Measurements from ENCODE around the gene SMURF1. TPM values are rescaled to one million over a fixed set of nuclear protein-coding genes. Genes with fewer than 3 reads are reported as not detected.

The SMURF1 gene
- total and polyA plus RNA-seq, 4 donors, result 2.9 to 16.8 (median 5.9) TPM

GRCh38 chr7:99135938-99136337 lies 8.0 kb downstream of the SMURF1 start:
- 96% methylated on average over 4 of the region's 4 CpGs for WGBS
- Histone ChIP-seq H3K36me3 (ENCODE audit: control insufficient read depth in 4 of 4, insufficient read depth in 3 of 4, low read depth in 1 of 4, low read length in 3 of 4) (no peaks in the 10 kb centered on the region), H3K9me3 (ENCODE audit: control insufficient read depth in 4 of 4, low read length in 3 of 4) (no peaks in the 10 kb centered on the region), H3K9ac (ENCODE audit: low read depth in 1 of 2, low read length in 2 of 2) (no peak overlapping the region), H3K4me1 (ENCODE audit: control insufficient read depth in 4 of 4, insufficient read depth in 4 of 4, low read length in 3 of 4) (peaks cover 5 to 25% (median 20%) of the 10 kb centered on the region in 4 donors), H3K27me3 (ENCODE audit: control insufficient read depth in 4 of 4, insufficient read depth in 4 of 4, low read length in 3 of 4) (no peaks in the 10 kb centered on the region), H3K27ac (ENCODE audit: low read depth in 1 of 2, low read length in 2 of 2) (no peak overlapping the region), H3K4me3 (ENCODE audit: low read depth in 1 of 3, low read length in 3 of 3) (no peak overlapping the region)
- DNase-seq (ENCODE audit: low spot score), result no peak
- TF ChIP-seq HNF4G (IDR thresholded peaks at IDR 0.05) (no peak), CTCF (IDR thresholded peaks at IDR 0.05; ENCODE audit: low read depth, low read length, missing input control) (no peak), TAF1 (conservative IDR thresholded peaks at IDR 0.05) (no peak), YY1 (IDR thresholded peaks at IDR 0.05) (no peak), SP1 (IDR thresholded peaks at IDR 0.05) (no peak), REST (IDR thresholded peaks at IDR 0.05) (no peak), RAD21 (IDR thresholded peaks at IDR 0.05) (no peak), ATF3 (IDR thresholded peaks at IDR 0.05) (no peak), HNF4A (conservative IDR thresholded peaks at IDR 0.05) (no peak), NR2F2 (IDR thresholded peaks at IDR 0.05) (no peak), EGR1 (IDR thresholded peaks at IDR 0.05; ENCODE audit: low read depth in 2 of 2) (no peak), FOXA2 (IDR thresholded peaks at IDR 0.05) (no peak), GABPA (IDR thresholded peaks at IDR 0.05 in 1 of 2, conservative IDR thresholded peaks at IDR 0.05 in 1 of 2) (no peak), RXRA (IDR thresholded peaks at IDR 0.05) (no peak), MAX (IDR thresholded peaks at IDR 0.05) (no peak), FOXA1 (IDR thresholded peaks at IDR 0.05) (no peak), JUND (IDR thresholded peaks at IDR 0.05) (no peak), ZBTB33 (IDR thresholded peaks at IDR 0.05) (no peak)
